HUDEP-2 (cell line): ENCODE measurements around the gene ERF.

Experiments
- DNase-seq, 76 experiments: peaks; one replicate each; lab custom pipeline; 2025; ENCODE audit not compliant: unreplicated experiment in 76 of 76; lab: John Stamatoyannopoulos, UW

ERF gene

GRCh38 chr19:42287827-42288107 lies 32.8 kb upstream of the ERF start:
- DNase-seq = no peak

DNA sequence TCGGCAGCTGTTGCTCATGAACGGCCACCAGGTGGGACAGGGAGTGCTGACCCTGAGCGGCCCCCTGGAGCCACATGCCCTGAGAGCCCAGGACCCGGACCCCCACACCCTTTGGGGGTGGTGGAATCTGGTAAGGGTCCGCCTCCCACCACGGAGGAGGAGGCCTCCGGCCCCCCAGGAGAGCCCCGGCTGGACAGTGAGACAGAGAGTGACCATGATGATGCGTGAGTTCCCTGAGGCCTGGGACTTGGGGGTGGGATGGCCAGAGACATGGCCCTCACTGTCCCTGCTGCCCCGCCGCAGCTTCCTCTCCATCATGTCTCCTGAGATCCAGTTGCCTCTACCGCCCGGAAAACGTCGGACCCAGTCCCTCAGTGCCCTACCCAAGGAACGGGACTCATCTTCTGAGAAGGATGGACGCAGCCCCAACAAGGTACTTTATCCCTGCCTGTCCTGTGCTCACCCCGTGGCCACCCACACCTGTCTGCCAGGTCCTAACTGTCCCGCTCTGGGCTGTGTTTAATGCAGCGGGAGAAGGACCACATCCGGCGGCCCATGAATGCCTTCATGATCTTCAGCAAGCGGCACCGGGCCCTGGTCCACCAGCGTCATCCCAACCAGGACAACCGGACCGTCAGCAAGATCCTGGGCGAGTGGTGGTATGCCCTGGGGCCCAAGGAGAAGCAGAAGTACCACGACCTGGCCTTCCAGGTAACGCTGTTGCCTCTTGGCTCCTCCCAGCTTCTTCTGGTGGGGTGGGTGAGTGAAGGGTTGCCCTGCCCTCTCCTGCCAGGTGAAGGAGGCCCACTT lies 32.3 kb upstream of the ERF start:
- DNase-seq = no peak

DNA sequence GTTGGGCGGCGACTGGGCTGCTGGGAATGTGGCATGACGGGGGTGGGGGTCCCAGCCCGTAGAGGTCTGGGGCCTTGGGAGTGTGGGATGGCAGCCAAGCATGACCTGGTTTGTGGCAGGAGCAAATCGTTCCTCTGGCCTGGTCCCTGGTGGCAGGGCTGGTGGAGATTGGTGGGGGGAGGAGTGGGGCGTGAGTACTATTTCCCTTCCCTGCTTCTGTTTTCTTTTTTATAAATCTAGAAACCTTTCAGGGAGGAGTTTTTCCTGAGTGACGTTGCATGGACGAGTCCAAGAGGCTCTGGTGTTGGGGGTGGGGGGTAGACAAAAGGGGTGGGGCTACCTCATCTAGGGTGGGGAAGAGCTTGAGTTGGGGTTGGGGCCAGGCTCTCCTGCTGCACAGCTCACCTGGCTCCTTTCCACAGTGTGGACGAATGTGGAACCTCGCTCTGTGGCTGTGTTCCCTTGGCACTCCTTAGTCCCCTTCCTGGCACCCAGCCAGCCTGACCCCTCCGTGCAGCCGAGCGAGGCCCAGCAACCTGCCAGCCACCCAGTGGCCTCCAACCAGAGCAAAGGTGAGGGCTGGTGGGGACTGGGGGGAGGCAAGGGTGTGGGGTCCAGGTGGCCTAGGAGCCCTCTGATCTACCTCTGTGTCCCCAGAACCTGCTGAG lies 31.6 kb upstream of the ERF start:
- DNase-seq = no peak

- no peak for DNase-seq
Measured at GRCh38 chr19:42285988-42286348, 31.0 kb upstream of the ERF start.

DNA sequence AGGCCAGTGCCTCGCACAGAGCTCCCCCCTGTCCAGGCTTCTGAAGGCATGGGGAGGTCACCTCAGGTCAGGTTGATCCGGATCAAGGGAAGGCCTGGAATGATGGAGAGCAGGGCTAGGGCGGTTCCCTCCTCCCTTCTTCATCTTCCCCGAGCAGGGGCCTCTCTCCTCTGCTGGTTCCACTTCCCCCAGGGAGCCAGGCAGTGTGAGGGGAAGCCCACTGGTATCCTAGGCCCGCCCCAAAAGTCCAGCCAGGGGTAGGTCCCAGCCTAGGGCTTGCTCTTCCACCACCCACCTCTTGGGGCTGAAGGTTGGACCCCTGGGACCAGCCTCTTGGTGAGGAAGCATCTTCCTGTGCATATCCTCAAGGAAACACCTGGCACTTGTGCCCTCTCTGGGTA lies 30.6 kb upstream of the ERF start:
- no peak for DNase-seq

GRCh38 chr19:42284591-42285341 lies 29.8 kb upstream of the ERF start:
- DNase-seq = peak in 2 of 76 experiments; percentile 20 to 32

- peak in 72 of 76 experiments; percentile 19 to 97 (median 82) for DNase-seq
Measured at GRCh38 chr19:42284066-42284501, 29.2 kb upstream of the ERF start.

- DNase-seq = peak in 75 of 76 experiments; percentile 67 to 99 (median 97)
Measured at GRCh38 chr19:42283188-42284065, 28.5 kb upstream of the ERF start.

DNA sequence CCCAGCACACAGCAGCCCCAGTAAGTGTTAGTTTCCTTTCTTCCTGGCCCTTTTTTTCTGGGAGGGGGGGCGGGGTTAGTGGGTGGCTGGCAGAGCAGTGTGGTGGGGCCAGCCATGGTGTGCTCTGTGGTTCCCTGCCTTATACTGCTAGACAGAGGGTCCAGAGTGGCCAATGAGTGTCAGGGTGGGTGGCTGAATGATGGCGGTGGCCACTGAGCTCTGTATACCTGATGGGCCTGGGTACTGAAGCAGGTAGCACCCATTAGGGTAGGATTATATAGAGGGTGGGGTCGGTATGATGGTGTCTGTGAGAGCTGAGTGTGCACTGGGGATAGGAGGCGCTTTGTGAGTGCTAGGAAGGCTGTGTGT lies 27.9 kb upstream of the ERF start:
- peak in 6 of 76 experiments; percentile 18 to 80 (median 44) for DNase-seq

- DNase-seq = peak in 55 of 76 experiments; percentile 21 to 82 (median 68)
Measured at GRCh38 chr19:42281827-42282762, 27.2 kb upstream of the ERF start.

GRCh38 chr19:42281146-42281826 lies 26.4 kb upstream of the ERF start:
- DNase-seq = peak in 71 of 76 experiments; percentile 21 to 87 (median 73)

- DNase-seq = peak in 3 of 76 experiments; percentile 68 to 79 (median 74)
Measured at GRCh38 chr19:42280815-42281145, 25.9 kb upstream of the ERF start.

GRCh38 chr19:42279902-42280814 lies 25.2 kb upstream of the ERF start:
- peak; percentile 57 to 99 (median 98) for DNase-seq

DNA sequence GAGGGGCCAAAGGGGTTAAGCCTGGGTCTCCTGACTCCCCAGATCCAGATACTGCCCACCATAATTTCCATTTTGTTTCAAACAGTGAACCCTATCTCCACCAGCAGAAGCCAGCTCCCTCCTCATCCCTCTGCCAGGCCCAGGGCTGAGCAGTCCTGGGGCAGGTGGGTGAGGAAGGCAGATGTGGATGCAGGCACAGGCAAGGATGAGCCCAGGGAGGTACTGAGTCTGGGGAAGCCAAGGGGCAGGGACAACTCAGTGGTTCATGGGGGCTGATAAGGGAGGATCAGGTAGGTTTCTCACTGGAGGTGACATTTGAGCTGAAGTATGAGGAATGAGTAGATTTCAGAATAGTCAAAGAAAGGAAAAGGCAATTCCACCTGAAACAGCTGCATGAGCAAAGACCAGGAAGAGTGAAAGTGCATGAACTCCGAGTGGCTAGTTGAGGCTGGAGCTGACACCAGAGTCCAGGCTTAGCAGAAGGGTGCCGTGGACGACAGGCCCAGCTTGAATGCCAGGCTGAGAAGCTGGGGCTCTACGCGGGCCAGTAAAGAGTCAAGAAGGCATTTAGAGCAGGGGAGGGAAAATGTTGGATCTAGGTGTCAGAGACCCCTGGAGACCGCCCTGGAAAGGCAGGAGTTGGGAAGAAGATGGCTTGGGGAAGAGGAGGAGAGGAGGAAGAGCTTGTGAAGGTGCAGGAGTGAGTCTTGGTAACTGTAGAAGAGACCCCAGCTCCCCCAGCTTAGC lies 24.4 kb upstream of the ERF start:
- DNase-seq = peak in 3 of 76 experiments; percentile 57 to 68 (median 65)

- no peak for DNase-seq
Measured at GRCh38 chr19:42278452-42279154, 23.7 kb upstream of the ERF start.

- no peak for DNase-seq
Measured at GRCh38 chr19:42277821-42278451, 23.0 kb upstream of the ERF start.
